Hematopoietic multipotent progenitor cell treated with erythropoietin and hydrocortisone succinate and interleukin-3 and kit ligand, for 4 days (in vitro differentiated cells): ENCODE data around the gene LRRTM3.

Experiments
- DNase-seq: peaks from one replicate; pipeline ENCODE4 v3.0.0-alpha.2; 2015

The LRRTM3 gene

DNA sequence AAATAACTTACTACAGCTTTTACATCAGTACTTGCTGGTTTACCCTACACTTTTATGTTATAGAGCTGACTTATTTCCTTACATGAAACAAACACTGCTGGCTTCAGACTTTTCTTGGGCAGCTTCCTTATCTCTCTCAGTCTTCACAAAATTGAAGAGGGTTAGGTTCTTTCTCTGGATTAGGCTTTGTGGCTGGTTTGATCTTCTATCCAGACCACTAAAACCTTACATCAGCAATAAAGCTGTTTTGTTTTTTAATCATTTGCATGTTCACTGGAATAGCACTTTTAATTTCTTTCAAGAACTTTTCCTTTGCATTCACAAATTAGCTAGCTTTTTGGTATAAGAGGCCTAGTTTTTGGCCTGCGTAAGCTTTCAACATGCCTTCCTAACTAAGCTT is 218.7 kb downstream of the LRRTM3 start:
- no peak for DNase-seq
